Stimulated activated CD8-positive, alpha-beta memory T cell treated with anti-CD3 and anti-CD28 coated beads, Interleukin-4, amount 100 ng/mL, for 1 hour (primary cell): ENCODE results near the gene CDH13.
A peak's percentile ranks its signal among the peaks of the same experiment; 100 is the strongest.

Experiments
- DNase-seq, 2 donors: peaks; one replicate each; pipeline ENCODE4 v3.0.0-alpha.2; 2020; ENCODE audit warnings: low read depth in 2 of 2, low spot score in 1 of 2

Gene CDH13

GRCh38 chr16:82649766-82650165 lies 23.0 kb downstream of the CDH13 start:
- no peak for DNase-seq

GRCh38 chr16:82650804-82651203 lies 24.0 kb downstream of the CDH13 start:
- no peak for DNase-seq

- no peak for DNase-seq
These were observed 25.3 kb downstream of the CDH13 start for GRCh38 chr16:82651921-82652601.

- DNase-seq, result no peak
These were observed 26.1 kb downstream of the CDH13 start for GRCh38 chr16:82652826-82653225.

- DNase-seq, result peak in 1 of 2 donors; percentile 4
These were observed 27.1 kb downstream of the CDH13 start for GRCh38 chr16:82653550-82654511.

GRCh38 chr16:82655072-82655714 lies 28.4 kb downstream of the CDH13 start:
- peak in 1 of 2 donors; percentile 45 for DNase-seq

- DNase-seq, result no peak
These were observed 29.1 kb downstream of the CDH13 start for GRCh38 chr16:82655720-82656490.

GRCh38 chr16:82657239-82657638 lies 30.5 kb downstream of the CDH13 start:
- DNase-seq, result no peak

GRCh38 chr16:82657786-82658185 lies 31.0 kb downstream of the CDH13 start:
- DNase-seq, result no peak

- no peak for DNase-seq
These were observed 32.0 kb downstream of the CDH13 start for GRCh38 chr16:82658796-82659195.

GRCh38 chr16:82660075-82660645 lies 33.4 kb downstream of the CDH13 start:
- no peak for DNase-seq

- no peak for DNase-seq
These were observed 34.2 kb downstream of the CDH13 start for GRCh38 chr16:82660966-82661365.

- no peak for DNase-seq
These were observed 37.4 kb downstream of the CDH13 start for GRCh38 chr16:82664181-82664580.

GRCh38 chr16:82665025-82665424 lies 38.3 kb downstream of the CDH13 start:
- no peak for DNase-seq

GRCh38 chr16:82667437-82667836 lies 40.7 kb downstream of the CDH13 start:
- DNase-seq, result no peak

GRCh38 chr16:82668094-82668493 lies 41.3 kb downstream of the CDH13 start:
- DNase-seq, result no peak

GRCh38 chr16:82671741-82672140 lies 45.0 kb downstream of the CDH13 start:
- no peak for DNase-seq

GRCh38 chr16:82672676-82673075 lies 45.9 kb downstream of the CDH13 start:
- no peak for DNase-seq

- DNase-seq, result no peak
These were observed 48.5 kb downstream of the CDH13 start for GRCh38 chr16:82675300-82675699.

- DNase-seq, result no peak
These were observed 54.8 kb downstream of the CDH13 start for GRCh38 chr16:82681592-82681991.

- DNase-seq, result no peak
These were observed 56.0 kb downstream of the CDH13 start for GRCh38 chr16:82682767-82683166.
